Heart right ventricle (tissue), 16 donors: ENCODE data around the gene PROK2. TPM values are rescaled to one million over a fixed set of nuclear protein-coding genes. Genes with fewer than 3 reads are reported as not detected.

Experiments used
- ATAC-seq, 8 donors: fragments of 200-7000 bp; cut with Tn5 transposase; one replicate each; pipeline ENCODE4 v1.9.1; 2020; ENCODE audit warnings: mild to moderate bottlenecking in 8 of 8, moderate library complexity in 8 of 8, moderate number of reproducible peaks in 1 of 8
- DNase-seq, 2 donors: peaks; one replicate each; pipeline ENCODE4 v3.0.0-alpha.2; 2020
- H3K27ac ChIP-seq, 10 donors: fragments of 200-600 bp; sonication (generic) in 2 of 10; one replicate each; pipeline versions ENCODE4 v1.5.0 to v1.8.0; 2020 to 2022; ENCODE audit warnings: mild to moderate bottlenecking in 3 of 10
- H3K27me3 ChIP-seq, 7 donors: fragments of 200-600 bp; one replicate each; pipeline ENCODE4 v1.8.0; 2021 to 2022; ENCODE audit warnings: mild to moderate bottlenecking in 2 of 7
- H3K36me3 ChIP-seq, 9 donors: fragments of 200-600 bp; sonication (generic) in 1 of 9; one replicate each; pipeline versions ENCODE4 v1.5.0 to v1.8.0; 2020 to 2022; ENCODE audit warnings: mild to moderate bottlenecking in 2 of 9
- H3K4me1 ChIP-seq, 9 donors: fragments of 200-600 bp; sonication (generic) in 1 of 9; one replicate each; pipeline versions ENCODE4 v1.5.0 to v1.8.0; 2020 to 2022; ENCODE audit warnings: mild to moderate bottlenecking in 4 of 9
- H3K4me3 ChIP-seq, 10 donors: fragments of 200-600 bp; sonication (generic) in 2 of 10; one replicate each; pipeline versions ENCODE4 v1.5.0 to v1.8.0; 2020 to 2022; ENCODE audit warnings: mild to moderate bottlenecking in 7 of 10, moderate library complexity in 2 of 10
- H3K9me3 ChIP-seq, 11 donors: fragments of 200-600 bp in 10 of 11; sonication (generic) in 2 of 11; one replicate each; pipeline versions ENCODE4 v1.5.0 to v1.8.0; 2013 to 2022; ENCODE audit warnings: mild to moderate bottlenecking in 2 of 11, control low read depth in 1 of 11, moderate library complexity in 1 of 11
- whole genome bisulfite sequencing, 2 donors: extraction: QIAGEN DNeasy Blood & Tissue Kit; methylation state at CpG; one replicate each; pipeline ENCODE4 v1.1.7; 2013; ENCODE audit warnings: inconsistent platforms in 1 of 2; 5-methylcytosine and 5-hydroxymethylcytosine counted together
- intact Hi-C, 10 donors: fragments of 100-400 bp; cut with DNase I; formaldehyde crosslinking; loops; one replicate each; pipeline versions ENCODE4 v1.11.1 to v1.14.2; 2022
- polyA plus RNA-seq, 2 donors: library from polyadenylated mRNA; stranded (reverse); fragments of 200-250 nt; gene quantifications; one replicate each; pipeline ENCODE4 v1.2.3, GENCODE V29; 2013
- total RNA-seq, 10 donors: library from RNA; stranded (reverse); fragmentation: NEBNext Ultra II Directional in 3 of 10; extraction: Animal tissue kit (Norgen Biotek cat#: 25700) in 3 of 10; gene quantifications; one replicate each; pipeline versions ENCODE4 v1.2.1 to v1.2.4, GENCODE V29; 2021 to 2023
- TF ChIP-seq, protein P1 (sequence below), 9 donors: fragments of 200-600 bp; sonication (generic) in 2 of 9; IDR thresholded peaks; one replicate each; pipeline versions ENCODE4 v1.5.0 to v1.8.0; 2021 to 2022; ENCODE audit warnings: antibody characterized with exemption in 9 of 9, mild to moderate bottlenecking in 5 of 9, moderate library complexity in 1 of 9
- donor health status: Arrhythmogenic right ventricular cardiomyopathy.
- donor health status: ischemic (EF 13 %, LVEDD 7.1; RV severe dilation, severe dysfunction).
- donor health status: healthy with polysubstance abuse.
- donor health status: DM: no; HTN: yes; CAD: no.
- donor health status: DM: no; HTN: no; CAD: no.
- donor health status: ischemic (EF 25% LVEDD 6.9; RV normal size, moderate dysfunction).
- donor health status: ischemic (EF 25% LVEDD 5.7; RV mildly dilated, moderate dysfunction).
- donor health status: healthy.
- donor health status: DM: yes; HTN: yes; CAD: no.
- donor health status: Ischemic cardiomyopathy.
- donor health status: ischemic (EF 35%, LVEDD 5.7; RV mildly dilated, moderate dysfunction).
- donor health status: nonischemic (EF 11% LVEDD 7.7; RV severe dilation, severe dysfunction).
- donor health status: DM: yes; HTN: yes; CAD: no.
- donor health status: PGD.
- donor health status: ischemic (EF 29% LVEDD 5.4; RV normal size, mild dysfunction).
- donor health status: nonischemic (EF 23%, LVEDD 6.1; RV moderate dilation, normal function).

Gene PROK2
- total and polyA plus RNA-seq, 12 donors = 0.09 to 0.67 (median 0.43) TPM; not detected in 4

DNA sequence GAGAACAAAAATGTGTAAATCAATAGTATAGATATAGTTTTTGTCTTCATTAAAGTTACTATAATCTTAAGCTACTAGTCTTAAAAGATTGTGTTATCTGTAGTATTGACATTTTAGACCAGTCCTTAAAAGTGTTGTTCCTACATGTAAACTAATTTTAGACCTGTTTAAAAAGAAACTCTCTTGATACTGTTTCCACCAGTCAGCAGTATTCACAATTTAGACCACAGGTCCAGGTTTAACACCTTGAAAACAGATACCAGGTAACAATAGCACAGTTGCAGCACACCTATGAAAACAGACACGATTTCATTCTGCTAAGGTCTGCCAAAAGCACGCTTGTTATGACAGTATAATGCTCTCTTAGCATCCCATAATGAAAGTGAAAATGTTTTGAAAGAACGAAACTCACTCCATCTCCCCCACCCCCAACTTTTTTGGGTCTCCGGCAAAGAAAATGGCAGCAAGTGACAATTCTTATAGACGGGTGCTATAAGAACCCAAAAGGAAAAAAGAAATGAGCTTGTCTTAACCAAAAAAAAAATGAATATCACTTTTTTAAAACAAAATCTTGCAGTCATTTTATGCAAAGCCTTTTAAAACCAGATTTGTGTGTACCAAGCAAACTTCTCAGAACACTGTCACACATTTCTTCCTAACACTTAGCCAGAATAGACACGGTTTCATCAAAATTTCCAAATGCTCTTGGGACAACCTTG, 61.3 kb downstream of the PROK2 start:
- H3K27me3 ChIP-seq = no peaks in the 10 kb centered on the region
- no peaks in the 10 kb centered on the region for H3K9me3 ChIP-seq
- WGBS, 2 donors = 48 to 70% methylated on average over 6 of the region's 6 CpGs
- DNase-seq (no peak), ATAC-seq (no peak)
- H3K4me3 ChIP-seq = peak overlapping the region in 8 of 10 donors; percentile 68 to 97 (median 84)
- TF ChIP-seq, protein P1, sequence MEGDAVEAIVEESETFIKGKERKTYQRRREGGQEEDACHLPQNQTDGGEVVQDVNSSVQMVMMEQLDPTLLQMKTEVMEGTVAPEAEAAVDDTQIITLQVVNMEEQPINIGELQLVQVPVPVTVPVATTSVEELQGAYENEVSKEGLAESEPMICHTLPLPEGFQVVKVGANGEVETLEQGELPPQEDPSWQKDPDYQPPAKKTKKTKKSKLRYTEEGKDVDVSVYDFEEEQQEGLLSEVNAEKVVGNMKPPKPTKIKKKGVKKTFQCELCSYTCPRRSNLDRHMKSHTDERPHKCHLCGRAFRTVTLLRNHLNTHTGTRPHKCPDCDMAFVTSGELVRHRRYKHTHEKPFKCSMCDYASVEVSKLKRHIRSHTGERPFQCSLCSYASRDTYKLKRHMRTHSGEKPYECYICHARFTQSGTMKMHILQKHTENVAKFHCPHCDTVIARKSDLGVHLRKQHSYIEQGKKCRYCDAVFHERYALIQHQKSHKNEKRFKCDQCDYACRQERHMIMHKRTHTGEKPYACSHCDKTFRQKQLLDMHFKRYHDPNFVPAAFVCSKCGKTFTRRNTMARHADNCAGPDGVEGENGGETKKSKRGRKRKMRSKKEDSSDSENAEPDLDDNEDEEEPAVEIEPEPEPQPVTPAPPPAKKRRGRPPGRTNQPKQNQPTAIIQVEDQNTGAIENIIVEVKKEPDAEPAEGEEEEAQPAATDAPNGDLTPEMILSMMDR (IDR thresholded peaks at IDR 0.05) = no peak
- H3K27ac ChIP-seq = peak overlapping the region in 1 of 10 donors; percentile 92
- peaks cover 3 to 59% (median 19%) of the 10 kb centered on the region in 9 donors for H3K4me1 ChIP-seq
- intact Hi-C loops = loop anchor here in 5 of 10 donors (5.0 to 10.0 kb wide), 4 partner anchors 1099 to 1361 kb away; partner anchors contain the start of gene SHQ1 (in 2 of the 5)
- H3K36me3 ChIP-seq = no peaks in the 10 kb centered on the region

DNA sequence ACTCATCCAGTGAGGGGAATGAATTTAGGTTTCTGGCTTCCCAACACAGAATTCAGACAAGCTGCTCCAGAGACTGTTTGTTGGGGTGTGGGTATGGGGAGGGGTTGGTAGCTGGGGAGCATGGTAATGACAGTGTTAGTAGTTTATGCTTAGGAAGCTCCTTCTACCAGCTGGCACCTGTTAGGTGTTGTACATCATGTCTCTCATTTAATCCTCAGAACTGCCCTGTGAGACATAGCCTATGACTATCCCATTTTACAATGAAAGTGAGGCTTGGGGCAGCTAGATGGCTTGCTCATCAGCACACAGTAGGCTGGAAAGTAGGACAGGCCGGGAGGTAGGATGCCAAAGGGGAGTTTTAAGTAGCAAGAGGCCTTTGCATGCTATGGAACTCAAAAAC, 62.3 kb downstream of the PROK2 start:
- Histone ChIP-seq H3K27ac (peak overlapping the region in 1 of 10 donors; percentile 92), H3K27me3 (no peaks in the 10 kb centered on the region), H3K9me3 (no peaks in the 10 kb centered on the region), H3K36me3 (no peaks in the 10 kb centered on the region), H3K4me1 (peaks cover 3 to 69% (median 19%) of the 10 kb centered on the region in 9 donors), H3K4me3 (peak overlapping the region in 1 of 10 donors; percentile 87)
- 91 to 97% methylated on average over 1 of the region's 1 CpG for WGBS, 2 donors
- DNase-seq = no peak
- intact Hi-C loops = loop anchor here in 5 of 10 donors (5.0 to 10.0 kb wide), 4 partner anchors 1100 to 1362 kb away; partner anchors contain the start of gene SHQ1 (in 2 of the 5)
- TF ChIP-seq, protein P1 (IDR thresholded peaks at IDR 0.05) = no peak
- ATAC-seq = no peak

Other genes starting within 250 kb of the PROK2 start
- 10 to 100 TPM; 36.1 to 56.0 (median 46.1) TPM for gene FOXP1, start 201.4 kb downstream of the PROK2 start, total RNA-seq
- 10 to 100 TPM in 1 of 2 donors, 1 to 10 TPM in 1; 4.8 to 26.0 TPM for gene FOXP1, start 201.4 kb downstream of the PROK2 start, polyA plus RNA-seq
- gene EIF4E3, start 59.7 kb downstream of the PROK2 start, total RNA-seq = 10 to 100 TPM; 44.8 to 58.1 (median 53.0) TPM
- gene EIF4E3, start 59.7 kb downstream of the PROK2 start, polyA plus RNA-seq = 10 to 100 TPM; 12.9 to 13.1 TPM
- gene GPR27, start 31.3 kb downstream of the PROK2 start, total RNA-seq = 10 to 100 TPM in 1 of 10 donors, 1 to 10 TPM in 8, under 1 TPM in 1; 0.95 to 10.0 (median 6.0) TPM
- under 1 TPM; 0.26 to 0.37 TPM for gene GPR27, start 31.3 kb downstream of the PROK2 start, polyA plus RNA-seq